MCF 10A (cell line): ENCODE data around the gene CNN1. TPM values are rescaled to one million over a fixed set of nuclear protein-coding genes. Genes with fewer than 3 reads are reported as not detected.

Source experiments
- BruUV-seq: library from RNA; stranded (reverse); fragments of 400-500 nt; replicated peaks from 2 replicates; lab custom pipeline; 2021; lab: Mats Ljungman, UMichigan
- CTCF ChIA-PET: fragments of 300-600 bp; sonication (Branson Sonifier 250); formaldehyde crosslinking; extraction: SDS; loops from one replicate; lab custom pipeline; 2021; ENCODE audit warnings: antibody characterized with exemption, inconsistent platforms; lab: Yijun Ruan, JAX
- POLR2A ChIA-PET: fragments of 300-600, 350-650 bp; sonication (Branson Sonifier 250); formaldehyde crosslinking; extraction: SDS; loops from one replicate; lab custom pipeline; 2020; ENCODE audit warnings: antibody characterized with exemption, inconsistent platforms; lab: Yijun Ruan, JAX
- DNase-seq: peaks from one replicate; pipeline ENCODE4 v3.0.0-alpha.2; 2018; ENCODE audit not compliant: unreplicated experiment
- H3K27ac Mint-ChIP-seq: one replicate; pipeline ENCODE4 v1.8.0; 2022; ENCODE audit warnings: mild to moderate bottlenecking, low read depth, mixed read lengths; ENCODE audit not compliant: unreplicated experiment
- H3K27me3 Mint-ChIP-seq: one replicate; pipeline ENCODE4 v1.8.0; 2022; ENCODE audit warnings: mixed read lengths; ENCODE audit not compliant: insufficient read depth, unreplicated experiment
- H3K36me3 Mint-ChIP-seq: one replicate; pipeline ENCODE4 v1.8.0; 2022; ENCODE audit warnings: mild to moderate bottlenecking, moderate library complexity, mixed read lengths; ENCODE audit not compliant: insufficient read depth, unreplicated experiment
- H3K4me1 Mint-ChIP-seq: one replicate; pipeline ENCODE4 v1.8.0; 2022; ENCODE audit warnings: mixed read lengths; ENCODE audit not compliant: insufficient read depth, unreplicated experiment
- H3K4me3 Mint-ChIP-seq: one replicate; pipeline ENCODE4 v1.8.0; 2022; ENCODE audit warnings: mild to moderate bottlenecking, moderate library complexity, mixed read lengths; ENCODE audit not compliant: unreplicated experiment
- H3K9me3 Mint-ChIP-seq: one replicate; pipeline ENCODE4 v1.8.0; 2022; ENCODE audit warnings: mixed read lengths; ENCODE audit not compliant: unreplicated experiment
- CTCF ChIP-seq: fragments of 200-600 bp; IDR thresholded peaks from one replicate; pipeline ENCODE4 v1.8.0; 2022; ENCODE audit warnings: antibody characterized with exemption, mild to moderate bottlenecking; ENCODE audit not compliant: unreplicated experiment
- intact Hi-C: fragments of 100-400 bp; cut with micrococcal nuclease; formaldehyde crosslinking; loops from 2 replicates; pipeline ENCODE4 v1.14.1; 2022
- total RNA-seq: library from RNA; stranded (reverse); gene quantifications from 2 replicates; pipeline ENCODE4 v1.2.3, GENCODE V29; 2022

The CNN1 gene
- total RNA-seq, 1 experiment from 2014 or later = not detected

GRCh38 chr19:11534948-11535347 lies 3.7 kb upstream of the CNN1 start:
- Mint-ChIP-seq H3K4me3 (peak overlapping the region; percentile 1), H3K4me1 (peaks cover 11% of the 10 kb centered on the region), H3K27ac (no peak overlapping the region), H3K27me3 (no peaks in the 10 kb centered on the region), H3K36me3 (no peaks in the 10 kb centered on the region), H3K9me3 (no peaks in the 10 kb centered on the region)
- ChIA-PET CTCF (no interaction called here), POLR2A (interaction anchor here (0.9 kb wide), 1 partner anchor 24 kb away, joined by 3 read pairs; the partner anchor contains the start of gene ELOF1)
- no TSS peak for BruUV-seq
- no peak for DNase-seq
- TF ChIP-seq CTCF = no peak
- intact Hi-C loops = loop anchor here (10.0 kb wide), 1 partner anchor 50 kb away; no protein-coding TSS in a partner anchor

- Mint-ChIP-seq H3K27ac (peak overlapping the region; percentile 79), H3K9me3 (no peaks in the 10 kb centered on the region), H3K36me3 (no peaks in the 10 kb centered on the region), H3K4me1 (peaks cover 11% of the 10 kb centered on the region), H3K4me3 (peak overlapping the region; percentile 18), H3K27me3 (no peaks in the 10 kb centered on the region)
- intact Hi-C loops = loop anchor here (2.0 to 10.0 kb wide), 2 partner anchors 23 to 49 kb away; partner anchors contain the start of gene ELOF1
- peak; percentile 85 for TF ChIP-seq CTCF
- CTCF ChIA-PET = interaction anchor here (0.5 to 1.8 kb wide), 16 partner anchors 9 to 1268 kb away, joined by 3 to 12 read pairs (median 4); partner anchors contain the start of genes ELOF1 and ZNF20
- POLR2A ChIA-PET = interaction anchor here (0.9 to 1.5 kb wide), 2 partner anchors 23 kb away, joined by 3 to 5 read pairs; partner anchors contain the start of gene ELOF1
- BruUV-seq = no TSS peak
- DNase-seq = peak; percentile 86
Observed at GRCh38 chr19:11535792-11536595, 2.7 kb upstream of the CNN1 start.

- no TSS peak for BruUV-seq
- CTCF ChIA-PET = interaction anchor here (0.6 kb wide), 1 partner anchor 77 kb away, joined by 3 read pairs; no protein-coding TSS in a partner anchor
Observed at GRCh38 chr19:11539495-11540365, 1.1 kb downstream of the CNN1 start.

More at GRCh38 chr19:11539495-11540365, 1.1 kb downstream of the CNN1 start:
- intact Hi-C loops = loop anchor here (10.0 kb wide), 1 partner anchor 45 kb away; no protein-coding TSS in a partner anchor
- H3K27ac Mint-ChIP-seq = no peak overlapping the region
- POLR2A ChIA-PET = no interaction called here
- no peak overlapping the region for H3K4me3 Mint-ChIP-seq
- H3K9me3 Mint-ChIP-seq = no peaks in the 10 kb centered on the region
- H3K36me3 Mint-ChIP-seq = no peaks in the 10 kb centered on the region
- no peak for TF ChIP-seq CTCF
- H3K4me1 Mint-ChIP-seq = peaks cover 3% of the 10 kb centered on the region
- peaks cover 2% of the 10 kb centered on the region for H3K27me3 Mint-ChIP-seq
- DNase-seq = no peak
